Heart right ventricle (tissue), 16 donors: Measurements from ENCODE around the gene PCSK6. TPM values are rescaled to one million over a fixed set of nuclear protein-coding genes. Genes with fewer than 3 reads are reported as not detected.

Experiments used
- ATAC-seq, 8 donors: fragments of 200-7000 bp; cut with Tn5 transposase; one replicate each; pipeline ENCODE4 v1.9.1; 2020; ENCODE audit warnings: mild to moderate bottlenecking in 8 of 8, moderate library complexity in 8 of 8, moderate number of reproducible peaks in 1 of 8
- DNase-seq, 2 donors: peaks; one replicate each; pipeline ENCODE4 v3.0.0-alpha.2; 2020
- H3K27ac ChIP-seq, 10 donors: fragments of 200-600 bp; sonication (generic) in 2 of 10; one replicate each; pipeline versions ENCODE4 v1.5.0 to v1.8.0; 2020 to 2022; ENCODE audit warnings: mild to moderate bottlenecking in 3 of 10
- H3K27me3 ChIP-seq, 7 donors: fragments of 200-600 bp; one replicate each; pipeline ENCODE4 v1.8.0; 2021 to 2022; ENCODE audit warnings: mild to moderate bottlenecking in 2 of 7
- H3K36me3 ChIP-seq, 9 donors: fragments of 200-600 bp; sonication (generic) in 1 of 9; one replicate each; pipeline versions ENCODE4 v1.5.0 to v1.8.0; 2020 to 2022; ENCODE audit warnings: mild to moderate bottlenecking in 2 of 9
- H3K4me1 ChIP-seq, 9 donors: fragments of 200-600 bp; sonication (generic) in 1 of 9; one replicate each; pipeline versions ENCODE4 v1.5.0 to v1.8.0; 2020 to 2022; ENCODE audit warnings: mild to moderate bottlenecking in 4 of 9
- H3K4me3 ChIP-seq, 10 donors: fragments of 200-600 bp; sonication (generic) in 2 of 10; one replicate each; pipeline versions ENCODE4 v1.5.0 to v1.8.0; 2020 to 2022; ENCODE audit warnings: mild to moderate bottlenecking in 7 of 10, moderate library complexity in 2 of 10
- H3K9me3 ChIP-seq, 11 donors: fragments of 200-600 bp in 10 of 11; sonication (generic) in 2 of 11; one replicate each; pipeline versions ENCODE4 v1.5.0 to v1.8.0; 2013 to 2022; ENCODE audit warnings: mild to moderate bottlenecking in 2 of 11, control low read depth in 1 of 11, moderate library complexity in 1 of 11
- WGBS, 2 donors: extraction: QIAGEN DNeasy Blood & Tissue Kit; methylation state at CpG; one replicate each; pipeline ENCODE4 v1.1.7; 2013; ENCODE audit warnings: inconsistent platforms in 1 of 2; 5-methylcytosine and 5-hydroxymethylcytosine counted together
- intact Hi-C, 10 donors: fragments of 100-400 bp; cut with DNase I; formaldehyde crosslinking; loops; one replicate each; pipeline versions ENCODE4 v1.11.1 to v1.14.2; 2022
- polyA plus RNA-seq, 2 donors: library from polyadenylated mRNA; stranded (reverse); fragments of 200-250 nt; gene quantifications; one replicate each; pipeline ENCODE4 v1.2.3, GENCODE V29; 2013
- total RNA-seq, 10 donors: library from RNA; stranded (reverse); fragmentation: NEBNext Ultra II Directional in 3 of 10; extraction: Animal tissue kit (Norgen Biotek cat#: 25700) in 3 of 10; gene quantifications; one replicate each; pipeline versions ENCODE4 v1.2.1 to v1.2.4, GENCODE V29; 2021 to 2023
- TF ChIP-seq, protein P1 (sequence below), 9 donors: fragments of 200-600 bp; sonication (generic) in 2 of 9; IDR thresholded peaks; one replicate each; pipeline versions ENCODE4 v1.5.0 to v1.8.0; 2021 to 2022; ENCODE audit warnings: antibody characterized with exemption in 9 of 9, mild to moderate bottlenecking in 5 of 9, moderate library complexity in 1 of 9
- donor health status: Arrhythmogenic right ventricular cardiomyopathy.
- donor health status: ischemic (EF 13 %, LVEDD 7.1; RV severe dilation, severe dysfunction).
- donor health status: healthy with polysubstance abuse.
- donor health status: DM: no; HTN: yes; CAD: no.
- donor health status: DM: no; HTN: no; CAD: no.
- donor health status: ischemic (EF 25% LVEDD 6.9; RV normal size, moderate dysfunction).
- donor health status: ischemic (EF 25% LVEDD 5.7; RV mildly dilated, moderate dysfunction).
- donor health status: healthy.
- donor health status: DM: yes; HTN: yes; CAD: no.
- donor health status: Ischemic cardiomyopathy.
- donor health status: ischemic (EF 35%, LVEDD 5.7; RV mildly dilated, moderate dysfunction).
- donor health status: nonischemic (EF 11% LVEDD 7.7; RV severe dilation, severe dysfunction).
- donor health status: DM: yes; HTN: yes; CAD: no.
- donor health status: PGD.
- donor health status: ischemic (EF 29% LVEDD 5.4; RV normal size, mild dysfunction).
- donor health status: nonischemic (EF 23%, LVEDD 6.1; RV moderate dilation, normal function).

PCSK6 gene
- total and polyA plus RNA-seq, 12 donors: 4.6 to 34.0 (median 21.7) TPM

GRCh38 chr15:101448336-101448735 lies 41.2 kb downstream of the PCSK6 start:
- Histone ChIP-seq H3K4me1 (peaks cover 7 to 62% (median 46%) of the 10 kb centered on the region in 9 donors), H3K36me3 (no peaks in the 10 kb centered on the region), H3K9me3 (peaks cover 0 to 5% (median 0%) of the 10 kb centered on the region in 11 donors), H3K27ac (peak overlapping the region in 1 of 10 donors; percentile 85), H3K4me3 (no peak overlapping the region), H3K27me3 (no peaks in the 10 kb centered on the region)
- TF ChIP-seq, protein P1, sequence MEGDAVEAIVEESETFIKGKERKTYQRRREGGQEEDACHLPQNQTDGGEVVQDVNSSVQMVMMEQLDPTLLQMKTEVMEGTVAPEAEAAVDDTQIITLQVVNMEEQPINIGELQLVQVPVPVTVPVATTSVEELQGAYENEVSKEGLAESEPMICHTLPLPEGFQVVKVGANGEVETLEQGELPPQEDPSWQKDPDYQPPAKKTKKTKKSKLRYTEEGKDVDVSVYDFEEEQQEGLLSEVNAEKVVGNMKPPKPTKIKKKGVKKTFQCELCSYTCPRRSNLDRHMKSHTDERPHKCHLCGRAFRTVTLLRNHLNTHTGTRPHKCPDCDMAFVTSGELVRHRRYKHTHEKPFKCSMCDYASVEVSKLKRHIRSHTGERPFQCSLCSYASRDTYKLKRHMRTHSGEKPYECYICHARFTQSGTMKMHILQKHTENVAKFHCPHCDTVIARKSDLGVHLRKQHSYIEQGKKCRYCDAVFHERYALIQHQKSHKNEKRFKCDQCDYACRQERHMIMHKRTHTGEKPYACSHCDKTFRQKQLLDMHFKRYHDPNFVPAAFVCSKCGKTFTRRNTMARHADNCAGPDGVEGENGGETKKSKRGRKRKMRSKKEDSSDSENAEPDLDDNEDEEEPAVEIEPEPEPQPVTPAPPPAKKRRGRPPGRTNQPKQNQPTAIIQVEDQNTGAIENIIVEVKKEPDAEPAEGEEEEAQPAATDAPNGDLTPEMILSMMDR (IDR thresholded peaks at IDR 0.05): no peak
- intact Hi-C loops: loop anchor here in 2 of 10 donors (2.0 to 10.0 kb wide), 2 partner anchors 36 to 196 kb away; no protein-coding TSS in a partner anchor
- DNase-seq: no peak
- 96 to 97% methylated on average over 3 of the region's 3 CpGs for WGBS, 2 donors
- ATAC-seq: no peak

DNA sequence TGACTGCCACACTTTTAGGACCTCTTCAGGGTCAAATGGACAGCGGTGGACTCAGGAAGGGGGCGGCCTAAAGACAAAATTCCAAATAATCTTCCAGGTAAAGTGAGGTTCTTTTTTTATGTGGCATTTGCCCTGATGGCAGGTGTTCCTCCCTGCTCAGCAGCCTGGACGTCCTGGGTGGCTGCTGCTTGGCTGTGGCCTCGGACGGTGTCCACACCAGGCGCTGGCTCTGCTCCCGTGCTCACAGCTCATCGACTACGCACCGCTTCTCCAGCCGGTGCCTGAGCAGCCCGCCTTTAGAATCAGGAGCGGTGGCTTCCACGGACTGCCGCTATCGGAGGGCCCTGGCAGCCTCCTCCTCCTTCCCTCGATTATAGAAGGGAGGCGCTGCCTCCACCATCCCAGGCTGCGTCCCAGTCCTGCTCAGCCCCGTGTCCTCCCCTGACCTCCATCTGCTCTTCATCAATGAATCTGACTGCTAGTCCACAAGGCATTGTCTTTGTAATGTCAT lies 41.9 kb downstream of the PCSK6 start:
- no peaks in the 10 kb centered on the region for H3K36me3 ChIP-seq
- ATAC-seq (no peak), DNase-seq (no peak)
- intact Hi-C loops: loop anchor here in 2 of 10 donors (2.0 to 10.0 kb wide), 2 partner anchors 37 to 197 kb away; no protein-coding TSS in a partner anchor
- peak overlapping the region in 4 of 10 donors; percentile 4 to 85 (median 43) for H3K27ac ChIP-seq
- H3K9me3 ChIP-seq: peaks cover 0 to 5% (median 0%) of the 10 kb centered on the region in 11 donors
- no peaks in the 10 kb centered on the region for H3K27me3 ChIP-seq
- H3K4me3 ChIP-seq: no peak overlapping the region
- peaks cover 7 to 60% (median 44%) of the 10 kb centered on the region in 9 donors for H3K4me1 ChIP-seq
- TF ChIP-seq, protein P1 (IDR thresholded peaks at IDR 0.05): no peak
- WGBS, 2 donors: 83 to 84% methylated on average over 20 of the region's 20 CpGs

DNA sequence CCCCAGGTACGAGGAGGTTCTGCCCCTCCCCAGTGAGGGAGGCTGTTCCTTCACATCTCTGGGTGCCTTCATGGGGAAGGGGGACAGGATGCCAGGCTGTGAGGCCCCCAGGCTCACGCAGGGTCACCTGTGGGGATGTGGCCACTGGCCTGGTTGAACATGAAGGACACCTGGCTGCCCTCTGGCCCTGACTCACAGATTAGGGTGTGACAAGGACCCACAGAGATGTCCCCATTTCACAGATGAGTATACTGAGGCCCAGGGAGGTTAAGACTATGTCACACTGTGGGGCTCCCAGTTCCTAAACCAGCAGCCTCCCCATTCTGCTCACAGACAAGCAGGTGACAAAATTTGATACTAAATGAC lies 42.4 kb downstream of the PCSK6 start:
- Histone ChIP-seq H3K9me3 (peaks cover 0 to 5% (median 0%) of the 10 kb centered on the region in 11 donors), H3K27me3 (no peaks in the 10 kb centered on the region), H3K36me3 (no peaks in the 10 kb centered on the region), H3K27ac (peak overlapping the region in 8 of 10 donors; percentile 4 to 85 (median 44)), H3K4me3 (no peak overlapping the region), H3K4me1 (peaks cover 7 to 58% (median 39%) of the 10 kb centered on the region in 9 donors)
- no peak for ATAC-seq
- intact Hi-C loops: loop anchor here in 1 of 10 donors (10.0 kb wide), 1 partner anchor 198 kb away; no protein-coding TSS in a partner anchor
- no peak for DNase-seq
- TF ChIP-seq, protein P1 (IDR thresholded peaks at IDR 0.05): no peak
- WGBS, 2 donors: 95% methylated on average over 2 of the region's 2 CpGs

DNA sequence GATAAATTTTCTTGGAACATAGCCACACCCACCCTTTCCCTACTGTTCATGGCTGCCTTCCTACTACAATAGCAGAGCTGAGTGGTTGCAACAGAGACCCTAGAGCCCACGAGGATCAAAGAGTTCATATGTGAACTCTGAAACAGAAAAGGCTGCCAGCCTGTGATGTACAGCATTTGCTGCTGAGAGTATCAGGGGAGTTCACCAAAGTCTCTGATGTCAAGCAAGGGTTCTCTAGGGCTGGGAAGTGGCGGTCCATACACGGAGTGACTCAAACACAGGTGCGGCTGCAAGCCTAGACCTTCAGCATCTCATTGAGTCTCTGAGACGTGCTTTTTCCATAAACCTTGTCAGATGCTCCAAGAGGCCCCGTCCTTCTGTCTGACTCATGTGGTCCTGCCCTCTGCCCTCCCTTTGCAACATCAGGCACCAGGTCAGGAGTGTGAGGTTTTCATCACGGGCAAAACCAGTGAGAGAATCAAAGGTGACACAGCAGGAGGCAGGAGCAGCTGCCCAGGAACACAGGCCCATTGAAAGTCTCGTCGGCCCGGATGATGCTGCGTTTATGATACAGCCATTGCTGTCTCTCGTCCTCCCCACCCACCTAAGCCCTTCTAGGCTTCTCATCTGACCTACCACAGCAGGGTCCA lies 42.9 kb downstream of the PCSK6 start:
- WGBS, 2 donors: 59 to 70% methylated on average over 12 of the region's 12 CpGs
- Histone ChIP-seq H3K4me1 (peaks cover 7 to 57% (median 34%) of the 10 kb centered on the region in 9 donors), H3K9me3 (peaks cover 0 to 5% (median 0%) of the 10 kb centered on the region in 11 donors), H3K36me3 (no peaks in the 10 kb centered on the region), H3K27ac (peak overlapping the region in 9 of 10 donors; percentile 4 to 85 (median 53)), H3K27me3 (no peaks in the 10 kb centered on the region), H3K4me3 (no peak overlapping the region)
- no peak for DNase-seq
- TF ChIP-seq, protein P1 (IDR thresholded peaks at IDR 0.05): no peak
- peak in 6 of 8 donors; percentile 2 to 34 (median 12) for ATAC-seq
- intact Hi-C loops: loop anchor here in 1 of 10 donors (10.0 kb wide), 1 partner anchor 198 kb away; no protein-coding TSS in a partner anchor
